HepG2 (cell line): ENCODE data around the gene COPS9.

Source experiments
- CHD2 ChIP-seq: IDR thresholded peaks from 2 replicates; pipeline ENCODE4 v1.6.1; 2011; ENCODE audit warnings: low read depth, low read length, improper control_type of control experiment
- EHMT2 ChIP-seq: fragments of 200-600 bp; sonication (generic); IDR thresholded peaks from 2 replicates; pipeline ENCODE4 v1.7.0; 2017; ENCODE audit warnings: antibody characterized with exemption, low read depth, low read length, borderline replicate concordance
- PRDM4 ChIP-seq: sonication (generic); formaldehyde crosslinking; IDR thresholded peaks from 2 replicates; pipeline ENCODE4 v1.9.0; 2021; ENCODE audit warnings: missing genetic modification reagents, borderline replicate concordance
- RXRA ChIP-seq: sonication (generic); formaldehyde crosslinking; IDR thresholded peaks from 2 replicates; pipeline ENCODE4 v1.5.1; 2020; ENCODE audit warnings: missing genetic modification reagents

GRCh38 chr2:240169486-240170353 is 33.6 kb upstream of the COPS9 start:
- TF ChIP-seq EHMT2 (no peak), CHD2 (no peak), PRDM4 (CRISPR knock-in tag) (no peak), RXRA (CRISPR knock-in tag) (no peak)
